Right atrium auricular region (tissue), 2 donors: ENCODE data around the gene PHOX2A. TPM values are rescaled to one million over a fixed set of nuclear protein-coding genes. Genes with fewer than 3 reads are reported as not detected.
A peak's percentile ranks its signal among the peaks of the same experiment; 100 is the strongest.

ENCODE experiments used
- DNase-seq: peaks from one replicate; pipeline ENCODE4 v3.0.0-alpha.2; 2019; ENCODE audit warnings: low spot score
- H3K27ac ChIP-seq, 2 donors: fragments of 200-600 bp; sonication (generic); 1 replicate in 1 of 2; 2 replicates in 1 of 2; pipeline ENCODE4 v1.5.1; 2016 to 2019
- H3K27me3 ChIP-seq, 2 donors: fragments of 200-600 bp; sonication (generic); one replicate each; pipeline versions ENCODE4 v1.5.1 to v1.6.0; 2017 to 2019
- H3K36me3 ChIP-seq: fragments of 200-600 bp; sonication (generic); one replicate; pipeline ENCODE4 v1.5.1; 2016
- H3K4me1 ChIP-seq, 2 donors: fragments of 200-600 bp; sonication (generic); one replicate each; pipeline versions ENCODE4 v1.5.1 to v1.6.0; 2017 to 2019
- H3K4me3 ChIP-seq, 2 donors: fragments of 200-600 bp; sonication (generic); 1 replicate in 1 of 2; 2 replicates in 1 of 2; pipeline ENCODE4 v1.5.1; 2017 to 2019; ENCODE audit warnings: mild to moderate bottlenecking in 1 of 2, moderate library complexity in 1 of 2
- H3K9me3 ChIP-seq, 2 donors: fragments of 200-600 bp; sonication (generic); one replicate each; pipeline ENCODE4 v1.5.1; 2019
- CTCF ChIP-seq, 2 donors: fragments of 200-600 bp; sonication (generic); IDR thresholded peaks; one replicate each; pipeline ENCODE4 v1.5.1; 2019; ENCODE audit warnings: antibody characterized with exemption in 2 of 2
- total RNA-seq, 2 donors: library from RNA; depleted of rRNA; stranded (reverse); fragments of >200 nt; gene quantifications; one replicate each; pipeline ENCODE4 v1.1.0, GENCODE V29; 2016

The PHOX2A gene
- total RNA-seq, 2 donors from 2014 or later, result not detected

- peaks cover 27 to 34% of the 10 kb centered on the region in 2 donors for H3K27me3 ChIP-seq
- no peak overlapping the region for H3K4me3 ChIP-seq
- H3K36me3 ChIP-seq, result peaks cover 7% of the 10 kb centered on the region
- no peak for TF ChIP-seq CTCF (IDR thresholded peaks at IDR 0.05)
- no peaks in the 10 kb centered on the region for H3K9me3 ChIP-seq
- H3K4me1 ChIP-seq, result peaks cover 0 to 45% of the 10 kb centered on the region in 2 donors
- no peak overlapping the region for H3K27ac ChIP-seq
- DNase-seq, result no peak
Measured at GRCh38 chr11:72242141-72242540, 1.8 kb downstream of the PHOX2A start.

GRCh38 chr11:72241291-72241781, 2.6 kb downstream of the PHOX2A start:
- Histone ChIP-seq H3K9me3 (no peaks in the 10 kb centered on the region), H3K4me3 (no peak overlapping the region), H3K27me3 (peaks cover 27 to 34% of the 10 kb centered on the region in 2 donors), H3K4me1 (peaks cover 0 to 45% of the 10 kb centered on the region in 2 donors), H3K27ac (no peak overlapping the region), H3K36me3 (peaks cover 15% of the 10 kb centered on the region)
- no peak for TF ChIP-seq CTCF (IDR thresholded peaks at IDR 0.05)
- no peak for DNase-seq

- no peak for TF ChIP-seq CTCF (IDR thresholded peaks at IDR 0.05)
- no peaks in the 10 kb centered on the region for H3K9me3 ChIP-seq
- no peak overlapping the region for H3K27ac ChIP-seq
- peak overlapping the region in 1 of 2 donors; percentile 46 for H3K4me3 ChIP-seq
- H3K36me3 ChIP-seq, result peaks cover 20% of the 10 kb centered on the region
- peaks cover 0 to 45% of the 10 kb centered on the region in 2 donors for H3K4me1 ChIP-seq
- no peak for DNase-seq
- H3K27me3 ChIP-seq, result peaks cover 24 to 34% of the 10 kb centered on the region in 2 donors
Measured at GRCh38 chr11:72240461-72241290, 3.3 kb downstream of the PHOX2A start.

GRCh38 chr11:72239849-72240460, 4.0 kb downstream of the PHOX2A start:
- Histone ChIP-seq H3K4me1 (peaks cover 0 to 43% of the 10 kb centered on the region in 2 donors), H3K9me3 (no peaks in the 10 kb centered on the region), H3K4me3 (peak overlapping the region; percentile 15 to 46), H3K27me3 (peaks cover 20 to 30% of the 10 kb centered on the region in 2 donors), H3K27ac (peak overlapping the region in 1 of 2 donors; percentile 21), H3K36me3 (peaks cover 27% of the 10 kb centered on the region)
- peak in 1 of 2 donors; percentile 31 for TF ChIP-seq CTCF (IDR thresholded peaks at IDR 0.05)
- no peak for DNase-seq

- TF ChIP-seq CTCF (IDR thresholded peaks at IDR 0.05), result no peak
- no peaks in the 10 kb centered on the region for H3K9me3 ChIP-seq
- H3K4me3 ChIP-seq, result peak overlapping the region; percentile 15 to 46
- peaks cover 0 to 37% of the 10 kb centered on the region in 2 donors for H3K4me1 ChIP-seq
- H3K36me3 ChIP-seq, result peaks cover 33% of the 10 kb centered on the region
- no peak for DNase-seq
- H3K27me3 ChIP-seq, result peaks cover 17 to 24% of the 10 kb centered on the region in 2 donors
- peak overlapping the region in 1 of 2 donors; percentile 21 for H3K27ac ChIP-seq
Measured at GRCh38 chr11:72239313-72239848, 4.6 kb downstream of the PHOX2A start.
